ENCODE data around the gene ZC4H2.
"Not testable (repeated sequence)": the region's sequence is repeated elsewhere in the genome, so short reads cannot be mapped to it uniquely, and the experiment has no call there.

Gene ZC4H2

DNA sequence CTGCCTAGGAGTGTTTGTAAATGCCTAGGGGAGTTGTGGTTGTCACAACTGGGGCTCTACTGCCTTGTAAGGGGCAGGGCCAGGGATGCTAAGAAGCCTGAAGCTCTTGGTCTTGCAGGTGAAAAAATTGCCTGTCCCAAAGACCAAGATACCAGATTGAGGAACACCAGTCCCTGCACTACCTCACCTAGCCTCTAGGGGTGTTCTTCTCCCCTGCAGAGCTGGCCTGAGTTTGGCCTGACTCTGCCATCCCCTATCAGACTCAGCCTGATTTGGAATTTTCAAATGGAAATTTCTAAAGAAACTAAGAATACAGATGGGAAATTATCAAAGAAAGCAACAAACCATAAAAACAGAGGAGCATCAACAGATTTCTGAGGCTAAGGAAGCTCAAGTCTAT lies 90.4 kb downstream of the ZC4H2 start:
- Histone ChIP-seq H3K4me3 (no peak overlapping the region), H3K36me3 (replicated peaks) (no peaks in the 10 kb centered on the region), H3K27me3 (ENCODE audit: low read depth) (no peaks in the 10 kb centered on the region), H3K4me1 (no peaks in the 10 kb centered on the region), H3K9me3 (no peaks in the 10 kb centered on the region)
- in situ Hi-C loops (cut with MboI; ENCODE audit: low sequenced_read_pairs): no loop called here
- peak in 1 of 2 experiments; percentile 55 for DNase-seq (ENCODE audit: low spot score in 2 of 2)

DNA sequence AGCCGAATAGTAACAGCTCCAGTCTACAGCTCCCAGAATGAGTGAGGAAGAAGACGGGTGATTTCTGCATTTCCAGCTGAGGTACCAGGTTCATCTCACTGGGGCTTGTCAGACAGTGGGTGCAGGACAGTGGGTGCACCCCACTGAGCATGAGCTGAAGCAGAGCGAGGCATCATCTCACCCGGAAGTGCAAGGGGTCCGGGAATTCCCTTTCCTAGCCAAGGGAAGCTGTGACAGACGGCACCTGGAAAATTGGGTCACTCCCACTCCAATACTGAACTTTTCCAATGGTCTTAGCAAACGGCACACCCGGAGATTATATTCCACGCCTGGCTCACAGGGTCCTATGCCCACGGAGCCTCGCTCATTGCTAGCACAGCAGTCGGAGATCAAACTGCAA lies 97.5 kb downstream of the ZC4H2 start:
- DNase-seq (ENCODE audit: low spot score in 2 of 2); H3K9me3 ChIP-seq; H3K4me3 ChIP-seq; in situ Hi-C loops (cut with MboI; ENCODE audit: low sequenced_read_pairs); H3K36me3 ChIP-seq (replicated peaks); H3K27me3 ChIP-seq (ENCODE audit: low read depth); H3K4me1 ChIP-seq: not testable (repeated sequence)

DNA sequence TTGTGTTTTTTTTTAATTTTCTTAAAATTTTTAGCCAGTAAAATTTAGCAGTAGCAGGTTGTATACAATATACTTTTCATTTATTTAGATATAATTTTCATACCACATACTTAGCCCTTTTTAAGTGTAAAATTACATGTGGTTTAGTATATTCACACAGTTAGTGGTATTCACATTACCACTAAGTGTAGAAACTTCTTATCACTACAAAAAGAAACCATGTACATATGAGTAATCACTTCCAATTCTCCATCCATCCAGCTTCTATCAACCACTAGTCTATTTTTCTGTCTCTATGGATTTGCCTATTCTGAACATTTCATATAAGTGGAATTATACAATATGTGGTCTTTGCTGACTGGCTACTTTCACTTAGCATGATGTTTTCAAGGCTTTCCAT lies 109.0 kb downstream of the ZC4H2 start:
- no peaks in the 10 kb centered on the region for H3K36me3 ChIP-seq (replicated peaks)
- DNase-seq (ENCODE audit: low spot score in 2 of 2): no peak
- in situ Hi-C loops (cut with MboI; ENCODE audit: low sequenced_read_pairs): no loop called here
- H3K4me3 ChIP-seq: no peak overlapping the region
- no peaks in the 10 kb centered on the region for H3K27me3 ChIP-seq (ENCODE audit: low read depth)
- H3K9me3 ChIP-seq: no peaks in the 10 kb centered on the region; the same call in 1 of the 2 replicates
- H3K4me1 ChIP-seq: no peaks in the 10 kb centered on the region

All from HAP-1 (cell line).